ENCODE results near the gene VPS33A. TPM values are rescaled to one million over a fixed set of nuclear protein-coding genes. Genes with fewer than 3 reads are reported as not detected.

The VPS33A gene
- total RNA-seq, 1 donor from 2014 or later = 8.1 TPM

GRCh38 chr12:122207391-122207790 is 58.9 kb downstream of the VPS33A start:
- no peaks in the 10 kb centered on the region for H3K9me3 ChIP-seq
- H3K36me3 ChIP-seq = peaks cover 43 to 58% of the 10 kb centered on the region in 2 donors
- no peak for TF ChIP-seq CTCF (IDR thresholded peaks at IDR 0.05)
- no peak for DNase-seq (ENCODE audit: low spot score in 2 of 2)
- intact Hi-C loops (cut with DNase I) = no loop called here
- H3K27ac ChIP-seq = no peak overlapping the region
- H3K4me1 ChIP-seq = peaks cover 5 to 10% of the 10 kb centered on the region in 2 donors
- no peaks in the 10 kb centered on the region for H3K27me3 ChIP-seq
- H3K4me3 ChIP-seq = no peak overlapping the region

- no peak for DNase-seq (ENCODE audit: low spot score in 2 of 2)
- Histone ChIP-seq H3K4me1 (peaks cover 5 to 10% of the 10 kb centered on the region in 2 donors), H3K36me3 (peaks cover 39 to 53% of the 10 kb centered on the region in 2 donors), H3K4me3 (no peak overlapping the region), H3K27me3 (no peaks in the 10 kb centered on the region), H3K27ac (no peak overlapping the region), H3K9me3 (no peaks in the 10 kb centered on the region)
- no peak for TF ChIP-seq CTCF (IDR thresholded peaks at IDR 0.05)
- intact Hi-C loops (cut with DNase I) = no loop called here
Measured at GRCh38 chr12:122206976-122207375, 59.3 kb downstream of the VPS33A start.

GRCh38 chr12:122206111-122206881 is 60.0 kb downstream of the VPS33A start:
- TF ChIP-seq CTCF (IDR thresholded peaks at IDR 0.05) = no peak
- peaks cover 32 to 47% of the 10 kb centered on the region in 2 donors for H3K36me3 ChIP-seq
- no peak overlapping the region for H3K27ac ChIP-seq
- H3K4me1 ChIP-seq = peaks cover 5 to 10% of the 10 kb centered on the region in 2 donors
- H3K9me3 ChIP-seq = no peaks in the 10 kb centered on the region
- no peak overlapping the region for H3K4me3 ChIP-seq
- no peaks in the 10 kb centered on the region for H3K27me3 ChIP-seq
- no peak for DNase-seq (ENCODE audit: low spot score in 2 of 2)
- intact Hi-C loops (cut with DNase I) = no loop called here

- no peak overlapping the region for H3K27ac ChIP-seq
- no peak for TF ChIP-seq CTCF (IDR thresholded peaks at IDR 0.05)
- H3K9me3 ChIP-seq = no peaks in the 10 kb centered on the region
- intact Hi-C loops (cut with DNase I) = no loop called here
- no peaks in the 10 kb centered on the region for H3K27me3 ChIP-seq
- no peak overlapping the region for H3K4me3 ChIP-seq
- peaks cover 24 to 37% of the 10 kb centered on the region in 2 donors for H3K36me3 ChIP-seq
- DNase-seq (ENCODE audit: low spot score in 2 of 2) = no peak
- H3K4me1 ChIP-seq = peaks cover 5 to 10% of the 10 kb centered on the region in 2 donors
Measured at GRCh38 chr12:122205053-122205925, 61.0 kb downstream of the VPS33A start.

GRCh38 chr12:122204167-122205052 is 61.9 kb downstream of the VPS33A start:
- Histone ChIP-seq H3K36me3 (peaks cover 17 to 29% of the 10 kb centered on the region in 2 donors), H3K9me3 (no peaks in the 10 kb centered on the region), H3K4me1 (peaks cover 5 to 10% of the 10 kb centered on the region in 2 donors), H3K27ac (no peak overlapping the region), H3K4me3 (peak overlapping the region; percentile 67 to 78), H3K27me3 (no peaks in the 10 kb centered on the region)
- no peak for TF ChIP-seq CTCF (IDR thresholded peaks at IDR 0.05)
- DNase-seq (ENCODE audit: low spot score in 2 of 2) = peak in 1 of 2 donors; percentile 58
- intact Hi-C loops (cut with DNase I) = no loop called here
